Measurements from ENCODE around the gene MYDGF.

The MYDGF gene

GRCh38 chr19:4640247-4641000, 29.7 kb downstream of the MYDGF start:
- DNase-seq, result no peak

- no peak for DNase-seq
Observed at GRCh38 chr19:4639531-4640246, 30.5 kb downstream of the MYDGF start.

GRCh38 chr19:4638828-4639530, 31.2 kb downstream of the MYDGF start, which contains the start of gene TNFAIP8L1:
TNFAIP8L1 (plus strand) TSS chr19:4639516; CDS start chr19:4651870, 12,354 bp downstream.
- peak; percentile 89 for DNase-seq

GRCh38 chr19:4638317-4638716, 31.8 kb downstream of the MYDGF start:
- no peak for DNase-seq

- no peak for DNase-seq
Observed at GRCh38 chr19:4636761-4637160, 33.4 kb downstream of the MYDGF start.

GRCh38 chr19:4636151-4636717, 33.9 kb downstream of the MYDGF start:
- no peak for DNase-seq

- DNase-seq, result no peak
Observed at GRCh38 chr19:4635754-4636116, 34.4 kb downstream of the MYDGF start.

GRCh38 chr19:4633140-4633967, 36.8 kb downstream of the MYDGF start:
- no peak for DNase-seq

GRCh38 chr19:4624733-4625362, 45.3 kb downstream of the MYDGF start:
- DNase-seq, result no peak

GRCh38 chr19:4624301-4624700, 45.8 kb downstream of the MYDGF start:
- no peak for DNase-seq

- no peak for DNase-seq
Observed at GRCh38 chr19:4622695-4623421, 47.3 kb downstream of the MYDGF start.

GRCh38 chr19:4620675-4621074, 49.5 kb downstream of the MYDGF start:
- no peak for DNase-seq

- DNase-seq, result no peak
Observed at GRCh38 chr19:4619668-4620294, 50.4 kb downstream of the MYDGF start.

GRCh38 chr19:4618019-4618418, 52.1 kb downstream of the MYDGF start:
- no peak for DNase-seq

- no peak for DNase-seq
Observed at GRCh38 chr19:4613254-4613751, 56.8 kb downstream of the MYDGF start.

GRCh38 chr19:4609878-4610511, 60.1 kb downstream of the MYDGF start:
- no peak for DNase-seq
